Panc1 (cell line): ENCODE measurements around the gene GLUL.

Experiments
- CTCF ChIP-seq: fragments of 450-650 bp; IDR thresholded peaks from 2 replicates; pipeline ENCODE4 v1.5.1; 2017; ENCODE audit warnings: mild to moderate bottlenecking
- REST ChIP-seq, 2 experiments: IDR thresholded peaks; 2 replicates each; pipeline ENCODE4 v1.6.1; 2011 to 2012; ENCODE audit warnings: low read depth in 2 of 2, control low read depth in 1 of 2, low read length in 1 of 2, mild to moderate bottlenecking in 1 of 2, moderate library complexity in 1 of 2; ENCODE audit not compliant: insufficient read depth in 1 of 2
- SIN3A ChIP-seq: IDR thresholded peaks from 2 replicates; pipeline ENCODE4 v1.6.1; 2012; ENCODE audit warnings: low read depth, mild to moderate bottlenecking, low read length, moderate library complexity, borderline replicate concordance; ENCODE audit not compliant: insufficient read depth

GRCh38 chr1:182394055-182394775 is 2.6 kb upstream of the GLUL start:
- TF ChIP-seq CTCF (no peak), REST (IDR thresholded peaks at IDR 0.05; ENCODE audit: insufficient read depth in 1 of 2, low read depth in 2 of 2, low read length in 1 of 2) (no peak), SIN3A (no peak)
